ENCODE data around the gene HEATR5A. TPM values are rescaled to one million over a fixed set of nuclear protein-coding genes. Genes with fewer than 3 reads are reported as not detected.

HEATR5A gene
- total and polyA plus RNA-seq, 2 experiments from 2014 or later: 25.8 to 32.5 TPM

DNA sequence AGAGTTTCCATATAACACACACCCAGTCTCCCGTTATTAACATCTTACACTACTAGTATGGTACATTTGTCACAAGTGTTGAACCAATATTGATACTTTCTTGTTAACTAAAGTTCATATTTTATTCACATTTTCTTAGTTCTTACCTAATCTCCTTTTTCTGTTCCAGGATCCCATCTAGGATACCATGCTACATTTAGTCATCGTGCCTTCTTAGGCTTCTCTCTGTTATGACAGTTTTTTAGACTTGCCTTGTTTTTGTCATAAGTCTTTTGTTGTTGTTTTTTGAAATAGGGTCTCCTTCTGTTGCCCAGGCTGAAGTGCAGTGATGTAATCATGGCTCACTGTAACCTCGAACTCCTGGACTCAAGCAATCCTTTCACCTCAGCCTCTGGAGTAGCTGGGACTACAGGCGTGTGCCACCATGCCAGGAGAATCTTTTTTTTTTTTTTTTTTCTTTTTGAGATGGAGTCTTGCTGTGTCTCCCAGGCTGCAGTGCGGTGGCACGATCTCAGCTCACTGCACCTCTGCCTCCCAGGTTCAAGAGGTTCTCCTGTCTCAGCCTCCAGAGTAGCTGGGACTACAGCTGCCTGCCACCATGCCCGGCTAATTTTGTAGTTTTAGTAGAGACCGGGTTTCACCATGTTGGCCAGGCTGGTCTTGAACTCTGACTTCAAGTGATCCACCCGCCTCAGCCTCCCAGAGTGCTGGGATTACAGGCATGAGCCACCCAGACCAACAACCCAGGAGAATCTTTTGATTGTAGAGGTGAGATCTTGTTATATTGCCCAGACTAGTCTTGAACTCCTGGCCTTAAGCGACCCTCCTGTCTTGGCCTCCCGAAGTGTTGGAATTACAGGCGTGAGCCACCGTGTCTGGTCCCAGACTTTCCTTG, 153.7 kb downstream of the HEATR5A start:
- no peak for ATAC-seq
- no peak overlapping the region for H3K4me3 ChIP-seq
- H3K4me1 ChIP-seq (ENCODE audit: insufficient read depth): no peaks in the 10 kb centered on the region
- H3K36me3 Mint-ChIP-seq (ENCODE audit: low read depth): peaks cover 31% of the 10 kb centered on the region
- no peak overlapping the region for H3K4me2 ChIP-seq
- H3K27me3 Mint-ChIP-seq (ENCODE audit: insufficient read depth, low read depth, poor library complexity): peaks cover 4% of the 10 kb centered on the region
- H3K9me2 ChIP-seq (ENCODE audit: insufficient read depth): no peaks in the 10 kb centered on the region
- no peak overlapping the region for H3K27ac ChIP-seq (ENCODE audit: low read depth)
- peaks cover 2% of the 10 kb centered on the region; the same call in 2 of the 3 replicates for H3K4me1 Mint-ChIP-seq
- H2AFZ ChIP-seq: no peak overlapping the region
- DNase-seq (ENCODE audit: low spot score): no peak
- H3K36me3 ChIP-seq (ENCODE audit: insufficient read depth): peaks cover 15% of the 10 kb centered on the region; the same call in 1 of the 2 replicates
- H3K27ac Mint-ChIP-seq: no peak overlapping the region
- H3K9me3 Mint-ChIP-seq: peaks cover 40% of the 10 kb centered on the region
- no peaks in the 10 kb centered on the region for H3F3A ChIP-seq (replicated peaks; ENCODE audit: low read depth)
- H4K20me1 ChIP-seq (replicated peaks; ENCODE audit: insufficient read depth): no peaks in the 10 kb centered on the region
- no peaks in the 10 kb centered on the region for H3K27me3 ChIP-seq (ENCODE audit: insufficient read depth)
- H3K79me2 ChIP-seq (replicated peaks; ENCODE audit: insufficient read depth): no peaks in the 10 kb centered on the region
- no peak overlapping the region for H3K4me3 Mint-ChIP-seq
- TF ChIP-seq, protein P1, sequence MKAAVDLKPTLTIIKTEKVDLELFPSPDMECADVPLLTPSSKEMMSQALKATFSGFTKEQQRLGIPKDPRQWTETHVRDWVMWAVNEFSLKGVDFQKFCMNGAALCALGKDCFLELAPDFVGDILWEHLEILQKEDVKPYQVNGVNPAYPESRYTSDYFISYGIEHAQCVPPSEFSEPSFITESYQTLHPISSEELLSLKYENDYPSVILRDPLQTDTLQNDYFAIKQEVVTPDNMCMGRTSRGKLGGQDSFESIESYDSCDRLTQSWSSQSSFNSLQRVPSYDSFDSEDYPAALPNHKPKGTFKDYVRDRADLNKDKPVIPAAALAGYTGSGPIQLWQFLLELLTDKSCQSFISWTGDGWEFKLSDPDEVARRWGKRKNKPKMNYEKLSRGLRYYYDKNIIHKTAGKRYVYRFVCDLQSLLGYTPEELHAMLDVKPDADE (IDR thresholded peaks at IDR 0.05): no peak
- no peak for TF ChIP-seq STAT1 (IDR thresholded peaks at IDR 0.05; ENCODE audit: unreplicated experiment)
- TF ChIP-seq, protein P2, sequence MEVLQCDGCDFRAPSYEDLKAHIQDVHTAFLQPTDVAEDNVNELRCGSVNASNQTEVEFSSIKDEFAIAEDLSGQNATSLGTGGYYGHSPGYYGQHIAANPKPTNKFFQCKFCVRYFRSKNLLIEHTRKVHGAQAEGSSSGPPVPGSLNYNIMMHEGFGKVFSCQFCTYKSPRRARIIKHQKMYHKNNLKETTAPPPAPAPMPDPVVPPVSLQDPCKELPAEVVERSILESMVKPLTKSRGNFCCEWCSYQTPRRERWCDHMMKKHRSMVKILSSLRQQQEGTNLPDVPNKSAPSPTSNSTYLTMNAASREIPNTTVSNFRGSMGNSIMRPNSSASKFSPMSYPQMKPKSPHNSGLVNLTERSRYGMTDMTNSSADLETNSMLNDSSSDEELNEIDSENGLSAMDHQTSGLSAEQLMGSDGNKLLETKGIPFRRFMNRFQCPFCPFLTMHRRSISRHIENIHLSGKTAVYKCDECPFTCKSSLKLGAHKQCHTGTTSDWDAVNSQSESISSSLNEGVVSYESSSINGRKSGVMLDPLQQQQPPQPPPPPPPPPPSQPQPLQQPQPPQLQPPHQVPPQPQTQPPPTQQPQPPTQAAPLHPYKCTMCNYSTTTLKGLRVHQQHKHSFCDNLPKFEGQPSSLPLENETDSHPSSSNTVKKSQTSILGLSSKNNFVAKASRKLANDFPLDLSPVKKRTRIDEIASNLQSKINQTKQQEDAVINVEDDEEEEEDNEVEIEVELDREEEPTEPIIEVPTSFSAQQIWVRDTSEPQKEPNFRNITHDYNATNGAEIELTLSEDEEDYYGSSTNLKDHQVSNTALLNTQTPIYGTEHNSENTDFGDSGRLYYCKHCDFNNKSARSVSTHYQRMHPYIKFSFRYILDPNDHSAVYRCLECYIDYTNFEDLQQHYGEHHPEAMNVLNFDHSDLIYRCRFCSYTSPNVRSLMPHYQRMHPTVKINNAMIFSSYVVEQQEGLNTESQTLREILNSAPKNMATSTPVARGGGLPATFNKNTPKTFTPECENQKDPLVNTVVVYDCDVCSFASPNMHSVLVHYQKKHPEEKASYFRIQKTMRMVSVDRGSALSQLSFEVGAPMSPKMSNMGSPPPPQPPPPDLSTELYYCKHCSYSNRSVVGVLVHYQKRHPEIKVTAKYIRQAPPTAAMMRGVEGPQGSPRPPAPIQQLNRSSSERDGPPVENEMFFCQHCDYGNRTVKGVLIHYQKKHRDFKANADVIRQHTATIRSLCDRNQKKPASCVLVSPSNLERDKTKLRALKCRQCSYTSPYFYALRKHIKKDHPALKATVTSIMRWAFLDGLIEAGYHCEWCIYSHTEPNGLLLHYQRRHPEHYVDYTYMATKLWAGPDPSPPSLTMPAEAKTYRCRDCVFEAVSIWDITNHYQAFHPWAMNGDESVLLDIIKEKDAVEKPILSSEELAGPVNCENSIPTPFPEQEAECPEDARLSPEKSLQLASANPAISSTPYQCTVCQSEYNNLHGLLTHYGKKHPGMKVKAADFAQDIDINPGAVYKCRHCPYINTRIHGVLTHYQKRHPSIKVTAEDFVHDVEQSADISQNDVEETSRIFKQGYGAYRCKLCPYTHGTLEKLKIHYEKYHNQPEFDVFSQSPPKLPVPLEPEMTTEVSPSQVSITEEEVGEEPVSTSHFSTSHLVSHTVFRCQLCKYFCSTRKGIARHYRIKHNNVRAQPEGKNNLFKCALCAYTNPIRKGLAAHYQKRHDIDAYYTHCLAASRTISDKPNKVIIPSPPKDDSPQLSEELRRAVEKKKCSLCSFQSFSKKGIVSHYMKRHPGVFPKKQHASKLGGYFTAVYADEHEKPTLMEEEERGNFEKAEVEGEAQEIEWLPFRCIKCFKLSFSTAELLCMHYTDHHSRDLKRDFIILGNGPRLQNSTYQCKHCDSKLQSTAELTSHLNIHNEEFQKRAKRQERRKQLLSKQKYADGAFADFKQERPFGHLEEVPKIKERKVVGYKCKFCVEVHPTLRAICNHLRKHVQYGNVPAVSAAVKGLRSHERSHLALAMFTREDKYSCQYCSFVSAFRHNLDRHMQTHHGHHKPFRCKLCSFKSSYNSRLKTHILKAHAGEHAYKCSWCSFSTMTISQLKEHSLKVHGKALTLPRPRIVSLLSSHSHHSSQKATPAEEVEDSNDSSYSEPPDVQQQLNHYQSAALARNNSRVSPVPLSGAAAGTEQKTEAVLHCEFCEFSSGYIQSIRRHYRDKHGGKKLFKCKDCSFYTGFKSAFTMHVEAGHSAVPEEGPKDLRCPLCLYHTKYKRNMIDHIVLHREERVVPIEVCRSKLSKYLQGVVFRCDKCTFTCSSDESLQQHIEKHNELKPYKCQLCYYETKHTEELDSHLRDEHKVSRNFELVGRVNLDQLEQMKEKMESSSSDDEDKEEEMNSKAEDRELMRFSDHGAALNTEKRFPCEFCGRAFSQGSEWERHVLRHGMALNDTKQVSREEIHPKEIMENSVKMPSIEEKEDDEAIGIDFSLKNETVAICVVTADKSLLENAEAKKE (CRISPR knock-in tag; IDR thresholded peaks at IDR 0.05): no peak
- no peak for TF ChIP-seq CREB1 (CRISPR knock-in tag; IDR thresholded peaks at IDR 0.05; ENCODE audit: low read depth)
- TF ChIP-seq EZH2phosphoT487 (IDR thresholded peaks at IDR 0.05; ENCODE audit: unreplicated experiment): no peak
- no peak for TF ChIP-seq ZNF331 (CRISPR knock-in tag; IDR thresholded peaks at IDR 0.05; ENCODE audit: low read depth)
- TF ChIP-seq, protein P3, sequence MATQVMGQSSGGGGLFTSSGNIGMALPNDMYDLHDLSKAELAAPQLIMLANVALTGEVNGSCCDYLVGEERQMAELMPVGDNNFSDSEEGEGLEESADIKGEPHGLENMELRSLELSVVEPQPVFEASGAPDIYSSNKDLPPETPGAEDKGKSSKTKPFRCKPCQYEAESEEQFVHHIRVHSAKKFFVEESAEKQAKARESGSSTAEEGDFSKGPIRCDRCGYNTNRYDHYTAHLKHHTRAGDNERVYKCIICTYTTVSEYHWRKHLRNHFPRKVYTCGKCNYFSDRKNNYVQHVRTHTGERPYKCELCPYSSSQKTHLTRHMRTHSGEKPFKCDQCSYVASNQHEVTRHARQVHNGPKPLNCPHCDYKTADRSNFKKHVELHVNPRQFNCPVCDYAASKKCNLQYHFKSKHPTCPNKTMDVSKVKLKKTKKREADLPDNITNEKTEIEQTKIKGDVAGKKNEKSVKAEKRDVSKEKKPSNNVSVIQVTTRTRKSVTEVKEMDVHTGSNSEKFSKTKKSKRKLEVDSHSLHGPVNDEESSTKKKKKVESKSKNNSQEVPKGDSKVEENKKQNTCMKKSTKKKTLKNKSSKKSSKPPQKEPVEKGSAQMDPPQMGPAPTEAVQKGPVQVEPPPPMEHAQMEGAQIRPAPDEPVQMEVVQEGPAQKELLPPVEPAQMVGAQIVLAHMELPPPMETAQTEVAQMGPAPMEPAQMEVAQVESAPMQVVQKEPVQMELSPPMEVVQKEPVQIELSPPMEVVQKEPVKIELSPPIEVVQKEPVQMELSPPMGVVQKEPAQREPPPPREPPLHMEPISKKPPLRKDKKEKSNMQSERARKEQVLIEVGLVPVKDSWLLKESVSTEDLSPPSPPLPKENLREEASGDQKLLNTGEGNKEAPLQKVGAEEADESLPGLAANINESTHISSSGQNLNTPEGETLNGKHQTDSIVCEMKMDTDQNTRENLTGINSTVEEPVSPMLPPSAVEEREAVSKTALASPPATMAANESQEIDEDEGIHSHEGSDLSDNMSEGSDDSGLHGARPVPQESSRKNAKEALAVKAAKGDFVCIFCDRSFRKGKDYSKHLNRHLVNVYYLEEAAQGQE (IDR thresholded peaks at IDR 0.05; ENCODE audit: unreplicated experiment): no peak
- no peak for TF ChIP-seq EZH2 (IDR thresholded peaks at IDR 0.05; ENCODE audit: low read depth, unreplicated experiment)
- no peak for TF ChIP-seq POLR2AphosphoS5 (IDR thresholded peaks at IDR 0.05; ENCODE audit: low read depth)
- TF ChIP-seq JUNB (IDR thresholded peaks at IDR 0.05; ENCODE audit: unreplicated experiment): no peak
- TF ChIP-seq NANOG (IDR thresholded peaks at IDR 0.05; ENCODE audit: borderline replicate concordance): no peak
- TF ChIP-seq ZNF114 (CRISPR knock-in tag; IDR thresholded peaks at IDR 0.05): no peak
- TF ChIP-seq, protein P4, sequence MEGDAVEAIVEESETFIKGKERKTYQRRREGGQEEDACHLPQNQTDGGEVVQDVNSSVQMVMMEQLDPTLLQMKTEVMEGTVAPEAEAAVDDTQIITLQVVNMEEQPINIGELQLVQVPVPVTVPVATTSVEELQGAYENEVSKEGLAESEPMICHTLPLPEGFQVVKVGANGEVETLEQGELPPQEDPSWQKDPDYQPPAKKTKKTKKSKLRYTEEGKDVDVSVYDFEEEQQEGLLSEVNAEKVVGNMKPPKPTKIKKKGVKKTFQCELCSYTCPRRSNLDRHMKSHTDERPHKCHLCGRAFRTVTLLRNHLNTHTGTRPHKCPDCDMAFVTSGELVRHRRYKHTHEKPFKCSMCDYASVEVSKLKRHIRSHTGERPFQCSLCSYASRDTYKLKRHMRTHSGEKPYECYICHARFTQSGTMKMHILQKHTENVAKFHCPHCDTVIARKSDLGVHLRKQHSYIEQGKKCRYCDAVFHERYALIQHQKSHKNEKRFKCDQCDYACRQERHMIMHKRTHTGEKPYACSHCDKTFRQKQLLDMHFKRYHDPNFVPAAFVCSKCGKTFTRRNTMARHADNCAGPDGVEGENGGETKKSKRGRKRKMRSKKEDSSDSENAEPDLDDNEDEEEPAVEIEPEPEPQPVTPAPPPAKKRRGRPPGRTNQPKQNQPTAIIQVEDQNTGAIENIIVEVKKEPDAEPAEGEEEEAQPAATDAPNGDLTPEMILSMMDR (conservative IDR thresholded peaks at IDR 0.05; ENCODE audit: low read depth in 2 of 2): no peak

All from GM23338 (cell line).